HEK293T (cell line): ENCODE results near the gene CHURC1.
A peak's percentile ranks its signal among the peaks of the same experiment; 100 is the strongest.

Source experiments
- CTCF ChIA-PET: fragments of 350-600 bp; formaldehyde crosslinking; extraction: SDS; loops from one replicate; lab custom pipeline; 2021; ENCODE audit warnings: antibody characterized with exemption, inconsistent platforms; lab: Yijun Ruan, JAX
- POLR2A ChIA-PET: fragments of 350-600 bp; formaldehyde crosslinking; extraction: SDS; loops from one replicate; lab custom pipeline; 2020; ENCODE audit warnings: antibody characterized with exemption, inconsistent platforms; lab: Yijun Ruan, JAX
- DNase-seq: peaks from one replicate; pipeline ENCODE4 v3.0.0; 2012; ENCODE audit warnings: mixed read lengths; ENCODE audit errors: extremely low spot score
- ARNT ChIP-seq: fragments of 450-650 bp; IDR thresholded peaks from 2 replicates; pipeline ENCODE4 v1.6.1; 2017; ENCODE audit warnings: mild to moderate bottlenecking
- BHLHE40 ChIP-seq: fragments of 450-650 bp; IDR thresholded peaks from 2 replicates; pipeline ENCODE4 v1.6.1; 2016; ENCODE audit warnings: mild to moderate bottlenecking, moderate library complexity, borderline replicate concordance
- CTBP1 ChIP-seq: fragments of 450-650 bp; IDR thresholded peaks from 2 replicates; pipeline ENCODE4 v1.6.1; 2016; ENCODE audit warnings: borderline replicate concordance
- ELF4 ChIP-seq: fragments of 450-650 bp; IDR thresholded peaks from 2 replicates; pipeline ENCODE4 v1.6.1; 2017; ENCODE audit warnings: antibody characterized with exemption
- FOXA1 ChIP-seq: fragments of 450-650 bp; IDR thresholded peaks from 2 replicates; pipeline ENCODE4 v1.6.1; 2016; ENCODE audit warnings: mild to moderate bottlenecking
- FOXK2 ChIP-seq: fragments of 450-650 bp; IDR thresholded peaks from 2 replicates; pipeline ENCODE4 v1.6.1; 2016; ENCODE audit warnings: mild to moderate bottlenecking
- FOXM1 ChIP-seq: fragments of 450-650 bp; IDR thresholded peaks from 2 replicates; pipeline ENCODE4 v1.6.1; 2017; ENCODE audit warnings: mild to moderate bottlenecking, borderline replicate concordance
- HDGF ChIP-seq: fragments of 450-650 bp; IDR thresholded peaks from 2 replicates; pipeline ENCODE4 v1.6.1; 2017; ENCODE audit warnings: antibody characterized with exemption, borderline replicate concordance
- L3MBTL2 ChIP-seq: fragments of 450-650 bp; conservative IDR thresholded peaks from 2 replicates; pipeline ENCODE4 v1.6.1; 2016; ENCODE audit warnings: mild to moderate bottlenecking
- LEF1 ChIP-seq: fragments of 450-650 bp; IDR thresholded peaks from 2 replicates; pipeline ENCODE4 v1.6.1; 2017; ENCODE audit warnings: mild to moderate bottlenecking, borderline replicate concordance
- NFRKB ChIP-seq: fragments of 450-650 bp; IDR thresholded peaks from 2 replicates; pipeline ENCODE4 v1.6.1; 2016; ENCODE audit warnings: mild to moderate bottlenecking, moderate library complexity
- PKNOX1 ChIP-seq: fragments of 450-650 bp; IDR thresholded peaks from 2 replicates; pipeline ENCODE4 v1.6.1; 2016
- SP1 ChIP-seq: fragments of 450-650 bp; IDR thresholded peaks from 2 replicates; pipeline ENCODE4 v1.6.1; 2017
- SUZ12 ChIP-seq: fragments of 450-650 bp; IDR thresholded peaks from 2 replicates; pipeline ENCODE4 v1.6.1; 2016; ENCODE audit warnings: mild to moderate bottlenecking
- TARDBP ChIP-seq: fragments of 450-650 bp; IDR thresholded peaks from 2 replicates; pipeline ENCODE4 v1.6.1; 2016
- ZNF384 ChIP-seq: fragments of 450-650 bp; IDR thresholded peaks from 2 replicates; pipeline ENCODE4 v1.6.1; 2016

The CHURC1 gene

GRCh38 chr14:64970776-64971477 lies 56.7 kb downstream of the CHURC1 start:
- ChIA-PET CTCF (interaction anchor here (0.7 kb wide), 1 partner anchor 14 kb away, joined by 4 read pairs; no protein-coding TSS in a partner anchor), POLR2A (interaction anchor here (2.4 kb wide), 1 partner anchor 16 kb away, joined by 13 read pairs; the partner anchor contains the start of gene FNTB)
- DNase-seq, result no peak
- TF ChIP-seq BHLHE40 (no peak), ZNF384 (no peak), CTBP1 (no peak), NFRKB (no peak), HDGF (no peak), FOXA1 (no peak), ARNT (no peak)

- POLR2A ChIA-PET, result interaction anchor here (2.4 kb wide), 1 partner anchor 15 kb away, joined by 13 read pairs; the partner anchor contains the start of gene FNTB
- CTCF ChIA-PET, result no interaction called here
- TF ChIP-seq NFRKB (no peak), FOXM1 (no peak), LEF1 (no peak), HDGF (no peak), CTBP1 (no peak), L3MBTL2 (no peak), FOXA1 (no peak), FOXK2 (no peak), BHLHE40 (no peak), ELF4 (no peak), SUZ12 (no peak), ZNF384 (no peak), TARDBP (no peak), ARNT (no peak), SP1 (no peak), PKNOX1 (no peak)
- no peak for DNase-seq
Observed at GRCh38 chr14:64971491-64971942, 57.3 kb downstream of the CHURC1 start.

- DNase-seq, result peak; percentile 62
- no peak for TF ChIP-seq L3MBTL2
- no peak for TF ChIP-seq SUZ12
- no peak for TF ChIP-seq LEF1
- no peak for TF ChIP-seq TARDBP
- TF ChIP-seq FOXM1, result no peak
- no peak for TF ChIP-seq ELF4
- no peak for TF ChIP-seq ZNF384
- TF ChIP-seq PKNOX1, result no peak
- ChIA-PET CTCF (no interaction called here), POLR2A (interaction anchor here (1.3 to 2.4 kb wide), 2 partner anchors 15 kb away, joined by 4 to 13 read pairs; partner anchors contain the start of gene FNTB)
Observed at GRCh38 chr14:64971943-64972791, 57.9 kb downstream of the CHURC1 start, which contains the start of gene RAB15. Gene RAB15 (minus strand): TSS chr14:64972336. CDS start chr14:64972076, 260 bp downstream.

- DNase-seq, result no peak
- CTCF ChIA-PET, result no interaction called here
- TF ChIP-seq LEF1 (no peak), ZNF384 (no peak), PKNOX1 (no peak)
- POLR2A ChIA-PET, result interaction anchor here (1.3 kb wide), 1 partner anchor 14 kb away, joined by 4 read pairs; no protein-coding TSS in a partner anchor
Observed at GRCh38 chr14:64973026-64973442, 58.8 kb downstream of the CHURC1 start.

- ChIA-PET POLR2A (interaction anchor here (1.3 to 1.4 kb wide), 2 partner anchors 13 to 14 kb away, joined by 3 to 4 read pairs; partner anchors contain the start of gene FNTB), CTCF (interaction anchor here (0.7 kb wide), 1 partner anchor 62 kb away, joined by 5 read pairs; no protein-coding TSS in a partner anchor)
- no peak for TF ChIP-seq TARDBP
- TF ChIP-seq BHLHE40, result no peak
- TF ChIP-seq ARNT, result no peak
- no peak for TF ChIP-seq FOXM1
- TF ChIP-seq L3MBTL2, result no peak
- no peak for DNase-seq
Observed at GRCh38 chr14:64973826-64974225, 59.6 kb downstream of the CHURC1 start.

GRCh38 chr14:64974563-64974962 lies 60.3 kb downstream of the CHURC1 start:
- TF ChIP-seq TARDBP, result no peak
- no peak for TF ChIP-seq ELF4
- TF ChIP-seq NFRKB, result no peak
- TF ChIP-seq ZNF384, result no peak
- no peak for TF ChIP-seq SP1
- no peak for TF ChIP-seq FOXM1
- TF ChIP-seq CTBP1, result no peak
- no peak for TF ChIP-seq HDGF
- TF ChIP-seq SUZ12, result no peak
- no peak for TF ChIP-seq PKNOX1
- no peak for TF ChIP-seq BHLHE40
- TF ChIP-seq ARNT, result no peak
- CTCF ChIA-PET, result interaction anchor here (0.9 kb wide), 1 partner anchor 45 kb away, joined by 4 read pairs; no protein-coding TSS in a partner anchor
- POLR2A ChIA-PET, result interaction anchor here (1.4 kb wide), 1 partner anchor 12 kb away, joined by 3 read pairs; the partner anchor contains the start of gene FNTB
- DNase-seq, result no peak
